ENCODE measurements around the gene WNT4. TPM values are rescaled to one million over a fixed set of nuclear protein-coding genes. Genes with fewer than 3 reads are reported as not detected.

Gene WNT4
- polyA plus RNA-seq, 3 donors = not detected

- Histone ChIP-seq H3K9me3 (replicated peaks in 1 of 2; ENCODE audit: control insufficient read depth in 1 of 2, insufficient read depth in 1 of 2, low read length in 2 of 2) (no peaks in the 10 kb centered on the region), H3K9ac (ENCODE audit: insufficient read depth, low read length, poor library complexity, severe bottlenecking) (no peak overlapping the region), H2AFZ (ENCODE audit: insufficient read depth, low read depth, low read length, poor library complexity, severe bottlenecking) (no peak overlapping the region), H3K4me1 (ENCODE audit: control insufficient read depth in 1 of 2, insufficient read depth in 2 of 2, low read length in 2 of 2) (peaks cover 20 to 24% of the 10 kb centered on the region in 2 donors), H3K79me2 (ENCODE audit: insufficient read depth, low read length) (peaks cover 100% of the 10 kb centered on the region), H3K36me3 (replicated peaks in 1 of 2; ENCODE audit: control insufficient read depth in 1 of 2, insufficient read depth in 2 of 2, low read length in 2 of 2) (peaks cover 49 to 81% of the 10 kb centered on the region in 2 donors), H3K4me3 (replicated peaks in 1 of 3; ENCODE audit: low read depth in 2 of 3, low read length in 3 of 3) (no peak overlapping the region), H3K4me2 (replicated peaks; ENCODE audit: extremely low read depth, low read length, poor library complexity, severe bottlenecking) (no peak overlapping the region), H4K20me1 (ENCODE audit: insufficient read depth, low read length) (peaks cover 100% of the 10 kb centered on the region), H3K27me3 (ENCODE audit: control insufficient read depth in 2 of 2, insufficient read depth in 2 of 2, low read length in 2 of 2) (no peaks in the 10 kb centered on the region), H3K27ac (ENCODE audit: low read depth in 1 of 2, low read length in 2 of 2) (no peak overlapping the region)
- Mint-ChIP-seq H3K9me3 (no peaks in the 10 kb centered on the region), H3K4me3 (no peak overlapping the region), H3K36me3 (peaks cover 60 to 75% of the 10 kb centered on the region in 2 donors), H3K27me3 (ENCODE audit: low read depth in 3 of 3) (no peaks in the 10 kb centered on the region), H3K27ac (no peak overlapping the region), H3K4me1 (peaks cover 41% of the 10 kb centered on the region)
- TF ChIP-seq CTCF (IDR thresholded peaks at IDR 0.05) = no peak
- WGBS (ENCODE audit: insufficient coverage) = no CpG with 5 or more reads among the region's 2 CpGs
- intact Hi-C loops (cut with micrococcal nuclease) = no loop called here
- DNase-seq = no peak
These were observed 62.7 kb downstream of the WNT4 start for GRCh38 chr1:22080191-22080590.

GRCh38 chr1:22078133-22078532 lies 64.8 kb downstream of the WNT4 start:
- Histone ChIP-seq H3K27me3 (ENCODE audit: control insufficient read depth in 2 of 2, insufficient read depth in 2 of 2, low read length in 2 of 2) (no peaks in the 10 kb centered on the region), H4K20me1 (ENCODE audit: insufficient read depth, low read length) (peaks cover 100% of the 10 kb centered on the region), H3K36me3 (replicated peaks in 1 of 2; ENCODE audit: control insufficient read depth in 1 of 2, insufficient read depth in 2 of 2, low read length in 2 of 2) (peaks cover 43 to 69% of the 10 kb centered on the region in 2 donors), H3K9me3 (replicated peaks in 1 of 2; ENCODE audit: control insufficient read depth in 1 of 2, insufficient read depth in 1 of 2, low read length in 2 of 2) (no peaks in the 10 kb centered on the region), H3K9ac (ENCODE audit: insufficient read depth, low read length, poor library complexity, severe bottlenecking) (no peak overlapping the region), H3K79me2 (ENCODE audit: insufficient read depth, low read length) (peaks cover 100% of the 10 kb centered on the region), H3K27ac (ENCODE audit: low read depth in 1 of 2, low read length in 2 of 2) (peak overlapping the region in 1 of 2 donors; percentile 61), H2AFZ (ENCODE audit: insufficient read depth, low read depth, low read length, poor library complexity, severe bottlenecking) (no peak overlapping the region), H3K4me1 (ENCODE audit: control insufficient read depth in 1 of 2, insufficient read depth in 2 of 2, low read length in 2 of 2) (peaks cover 38 to 45% of the 10 kb centered on the region in 2 donors), H3K4me2 (replicated peaks; ENCODE audit: extremely low read depth, low read length, poor library complexity, severe bottlenecking) (no peak overlapping the region), H3K4me3 (replicated peaks in 1 of 3; ENCODE audit: low read depth in 2 of 3, low read length in 3 of 3) (no peak overlapping the region)
- intact Hi-C loops (cut with micrococcal nuclease) = loop anchor here in 1 of 2 donors (5.0 kb wide), 1 partner anchor 56 kb away; no protein-coding TSS in a partner anchor
- Mint-ChIP-seq H3K4me1 (peaks cover 58% of the 10 kb centered on the region), H3K4me3 (no peak overlapping the region), H3K27ac (peak overlapping the region in 3 of 7 donors; percentile 6 to 75 (median 48)), H3K36me3 (peaks cover 47 to 65% of the 10 kb centered on the region in 2 donors), H3K27me3 (ENCODE audit: low read depth in 3 of 3) (no peaks in the 10 kb centered on the region), H3K9me3 (no peaks in the 10 kb centered on the region)
- DNase-seq = no peak
- no CpG with 5 or more reads among the region's 2 CpGs for WGBS (ENCODE audit: insufficient coverage)
- no peak for TF ChIP-seq CTCF (IDR thresholded peaks at IDR 0.05)
